Measurements from ENCODE around the gene C6orf120. TPM values are rescaled to one million over a fixed set of nuclear protein-coding genes. Genes with fewer than 3 reads are reported as not detected.

The C6orf120 gene
- total and polyA plus RNA-seq, 10 donors: 6.7 to 39.5 (median 22.2) TPM

DNA sequence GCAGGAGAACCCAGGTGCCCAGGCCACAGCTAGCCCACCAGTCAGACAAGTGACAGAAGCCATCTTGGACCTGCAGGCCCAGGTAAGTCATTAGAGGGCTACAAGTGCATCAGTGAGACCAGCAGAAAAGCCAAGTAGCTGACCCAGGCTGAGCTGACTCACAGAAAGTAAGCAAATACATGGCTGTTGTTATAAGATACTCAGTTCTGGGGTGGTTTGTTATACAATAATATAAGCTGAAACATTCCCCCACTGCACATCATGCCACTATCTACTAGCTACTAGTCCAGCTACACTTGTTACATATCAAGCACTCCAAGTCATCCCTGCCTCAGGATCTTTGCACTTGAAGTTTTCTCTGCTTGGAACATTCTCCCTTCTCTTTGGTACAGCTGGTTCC is 39.4 kb downstream of the C6orf120 start:
- Histone ChIP-seq H3K9me3 (peaks cover 0 to 15% (median 11%) of the 10 kb centered on the region in 8 donors), H3K27me3 (replicated peaks in 1 of 7) (no peaks in the 10 kb centered on the region), H3K4me3 (no peak overlapping the region), H3K36me3 (no peaks in the 10 kb centered on the region), H3K4me1 (no peaks in the 10 kb centered on the region), H3K27ac (no peak overlapping the region)
- no peak for DNase-seq
- intact Hi-C loops (cut with DNase I; ENCODE audit: low total_unique reads): no loop called here
- TF ChIP-seq, protein P1, sequence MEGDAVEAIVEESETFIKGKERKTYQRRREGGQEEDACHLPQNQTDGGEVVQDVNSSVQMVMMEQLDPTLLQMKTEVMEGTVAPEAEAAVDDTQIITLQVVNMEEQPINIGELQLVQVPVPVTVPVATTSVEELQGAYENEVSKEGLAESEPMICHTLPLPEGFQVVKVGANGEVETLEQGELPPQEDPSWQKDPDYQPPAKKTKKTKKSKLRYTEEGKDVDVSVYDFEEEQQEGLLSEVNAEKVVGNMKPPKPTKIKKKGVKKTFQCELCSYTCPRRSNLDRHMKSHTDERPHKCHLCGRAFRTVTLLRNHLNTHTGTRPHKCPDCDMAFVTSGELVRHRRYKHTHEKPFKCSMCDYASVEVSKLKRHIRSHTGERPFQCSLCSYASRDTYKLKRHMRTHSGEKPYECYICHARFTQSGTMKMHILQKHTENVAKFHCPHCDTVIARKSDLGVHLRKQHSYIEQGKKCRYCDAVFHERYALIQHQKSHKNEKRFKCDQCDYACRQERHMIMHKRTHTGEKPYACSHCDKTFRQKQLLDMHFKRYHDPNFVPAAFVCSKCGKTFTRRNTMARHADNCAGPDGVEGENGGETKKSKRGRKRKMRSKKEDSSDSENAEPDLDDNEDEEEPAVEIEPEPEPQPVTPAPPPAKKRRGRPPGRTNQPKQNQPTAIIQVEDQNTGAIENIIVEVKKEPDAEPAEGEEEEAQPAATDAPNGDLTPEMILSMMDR (IDR thresholded peaks at IDR 0.05 in 8 of 11, conservative IDR thresholded peaks at IDR 0.05 in 3 of 11): no peak
- TF ChIP-seq POLR2A (IDR thresholded peaks at IDR 0.05) (no peak), POLR2AphosphoS5 (IDR thresholded peaks at IDR 0.05) (no peak)

DNA sequence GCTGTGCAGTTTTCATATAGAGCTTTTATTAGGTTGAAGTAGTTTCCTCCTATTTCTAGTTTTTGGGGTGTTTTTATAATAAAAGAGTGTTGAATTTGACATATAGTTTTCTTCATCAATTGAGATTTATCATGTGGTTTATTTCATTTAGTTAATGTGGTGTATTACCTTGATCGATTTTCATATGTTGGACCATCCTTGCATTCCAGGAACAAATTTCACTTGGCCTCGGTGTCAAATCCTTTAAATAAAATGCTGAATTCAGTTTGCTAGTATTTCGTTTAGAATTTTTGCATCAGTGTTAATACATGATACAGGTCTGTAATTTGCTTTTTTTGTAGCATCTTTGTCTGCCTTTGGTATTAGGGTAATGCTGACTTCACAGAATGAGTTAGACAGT is 43.5 kb downstream of the C6orf120 start:
- Histone ChIP-seq H3K4me1 (peaks cover 4 to 14% (median 10%) of the 10 kb centered on the region in 6 donors), H3K4me3 (no peak overlapping the region), H3K27me3 (replicated peaks in 1 of 7) (no peaks in the 10 kb centered on the region), H3K36me3 (no peaks in the 10 kb centered on the region), H3K9me3 (peaks cover 0 to 22% (median 15%) of the 10 kb centered on the region in 8 donors), H3K27ac (no peak overlapping the region)
- intact Hi-C loops (cut with DNase I; ENCODE audit: low total_unique reads): no loop called here
- WGBS, 5 donors: 89 to 93% (median 91%) methylated on average over 3 of the region's 3 CpGs
- TF ChIP-seq, protein P1 (IDR thresholded peaks at IDR 0.05 in 8 of 11, conservative IDR thresholded peaks at IDR 0.05 in 3 of 11): no peak
- TF ChIP-seq POLR2A (IDR thresholded peaks at IDR 0.05): no peak
- TF ChIP-seq POLR2AphosphoS5 (IDR thresholded peaks at IDR 0.05): no peak
- no peak for DNase-seq

DNA sequence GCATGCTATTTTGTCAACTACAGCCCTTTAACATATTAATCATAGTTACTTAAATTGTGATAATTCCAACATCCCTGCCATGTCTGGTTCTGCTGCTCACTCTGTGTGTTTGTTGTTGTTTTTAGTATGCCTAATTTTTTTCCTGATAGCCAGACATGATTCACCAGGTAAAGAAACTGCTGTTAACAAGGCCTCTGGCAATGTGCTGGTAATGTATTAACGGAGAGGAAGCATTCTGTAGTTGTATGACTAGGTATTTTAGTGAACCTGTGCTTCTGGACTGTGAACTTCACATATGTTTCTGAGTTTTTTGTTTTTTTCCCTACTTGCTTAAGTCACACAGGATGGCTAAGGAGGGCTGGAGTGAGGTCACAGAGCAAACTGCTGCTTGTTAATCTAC is 44.6 kb downstream of the C6orf120 start:
- Histone ChIP-seq H3K4me1 (peaks cover 6 to 22% (median 15%) of the 10 kb centered on the region in 6 donors), H3K4me3 (no peak overlapping the region), H3K9me3 (peaks cover 0 to 22% (median 15%) of the 10 kb centered on the region in 8 donors), H3K27me3 (replicated peaks in 1 of 7) (no peaks in the 10 kb centered on the region), H3K36me3 (no peaks in the 10 kb centered on the region), H3K27ac (no peak overlapping the region)
- intact Hi-C loops (cut with DNase I; ENCODE audit: low total_unique reads): no loop called here
- no peak for TF ChIP-seq POLR2A (IDR thresholded peaks at IDR 0.05)
- TF ChIP-seq, protein P1 (IDR thresholded peaks at IDR 0.05 in 8 of 11, conservative IDR thresholded peaks at IDR 0.05 in 3 of 11): no peak
- no peak for TF ChIP-seq POLR2AphosphoS5 (IDR thresholded peaks at IDR 0.05)
- 89 to 94% (median 93%) methylated on average over 1 of the region's 1 CpG for WGBS, 5 donors
- no peak for DNase-seq

DNA sequence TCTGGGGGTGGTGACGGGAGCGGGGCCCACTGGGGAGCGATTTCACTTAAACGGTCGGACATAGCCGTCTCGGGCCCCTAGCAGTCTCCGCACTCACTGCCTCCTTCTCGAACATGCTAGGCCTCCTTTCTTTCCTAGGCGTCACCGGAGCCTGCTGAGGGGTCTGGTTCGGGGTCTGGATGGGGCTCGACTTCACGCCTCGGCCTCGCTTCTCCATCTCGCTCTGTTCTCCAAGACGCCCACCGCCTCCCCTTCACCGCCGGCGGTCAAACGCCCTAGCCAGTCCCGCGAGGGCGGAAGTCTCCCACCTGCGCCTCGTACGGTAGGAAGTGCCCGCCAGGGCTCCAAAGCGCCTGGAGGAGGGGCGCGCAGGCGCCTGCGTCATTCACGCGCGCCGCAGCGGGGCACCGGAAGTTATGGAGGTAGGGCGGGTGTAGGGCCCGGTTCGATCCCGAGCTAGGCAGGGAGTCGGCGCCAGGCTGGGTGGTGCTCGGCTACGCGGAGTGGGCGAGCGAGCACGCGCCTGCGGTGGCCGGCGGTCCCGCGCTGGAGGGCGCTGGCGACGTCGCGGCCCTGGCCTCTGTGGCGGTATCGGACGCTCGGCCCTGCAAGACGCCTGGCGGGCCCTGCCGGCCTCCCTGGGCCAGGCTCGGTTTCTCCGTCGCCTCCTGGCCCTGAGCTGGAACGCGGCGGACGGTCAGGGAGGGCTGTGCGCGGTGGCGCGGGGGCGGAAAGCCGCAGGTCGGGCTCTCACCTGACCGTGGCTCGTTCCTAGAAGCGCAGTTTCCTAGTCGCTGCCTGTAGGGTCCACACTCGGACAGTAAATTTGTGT is 49.5 kb downstream of the C6orf120 start, which contains the start of the genes DYNLT2 and ERMARD:
Gene DYNLT2 (minus strand): TSS at position 331 of the 832 bp plus-strand sequence. CDS start 114 bp downstream, at position 217.
Gene ERMARD (plus strand): TSS at position 381 of the 832 bp plus-strand sequence. CDS start 36 bp downstream, at position 417.
- no peaks in the 10 kb centered on the region for H3K27me3 ChIP-seq (replicated peaks in 1 of 7)
- intact Hi-C loops (cut with DNase I; ENCODE audit: low total_unique reads): no loop called here
- H3K9me3 ChIP-seq: peaks cover 0 to 9% (median 2%) of the 10 kb centered on the region in 8 donors
- peak; percentile 98 for DNase-seq
- peaks cover 0 to 11% (median 1%) of the 10 kb centered on the region in 6 donors for H3K36me3 ChIP-seq
- H3K4me3 ChIP-seq: peak within 1 kb of the TSS; percentile 55 to 88 (median 77)
- TF ChIP-seq POLR2AphosphoS5 (IDR thresholded peaks at IDR 0.05) (peak; percentile 96 to 98 (median 97)), POLR2A (IDR thresholded peaks at IDR 0.05) (peak in 2 of 3 donors; percentile 59 to 94)
- TF ChIP-seq, protein P1 (IDR thresholded peaks at IDR 0.05 in 8 of 11, conservative IDR thresholded peaks at IDR 0.05 in 3 of 11): peak in 10 of 11 experiments; percentile 33 to 78 (median 66)
- H3K4me1 ChIP-seq: peaks cover 12 to 41% (median 29%) of the 10 kb centered on the region in 6 donors
- H3K27ac ChIP-seq: peak within 1 kb of the TSS; percentile 86 to 98 (median 97)
- 0 to 1% (median 1%) methylated on average over 15 to 90 of the region's 90 CpGs for WGBS, 5 donors
